Heart left ventricle (tissue), 16 donors: ENCODE data around the gene CALR3. TPM values are rescaled to one million over a fixed set of nuclear protein-coding genes. Genes with fewer than 3 reads are reported as not detected.

Experiments
- ATAC-seq, 4 donors: fragments of 200-7000 bp; cut with Tn5 transposase; one replicate each; pipeline ENCODE4 v1.9.1; 2020 to 2022; ENCODE audit warnings: moderate library complexity in 4 of 4, mild to moderate bottlenecking in 3 of 4, moderate number of reproducible peaks in 1 of 4
- DNase-seq, 5 donors: peaks; one replicate each; pipeline ENCODE4 v3.0.0-alpha.2; 2020
- H3K27ac ChIP-seq, 12 donors: fragments of 200-600 bp; sonication (generic) in 4 of 12; one replicate each; pipeline versions ENCODE4 v1.5.0 to v1.8.0; 2016 to 2022; ENCODE audit warnings: mild to moderate bottlenecking in 2 of 12
- H3K27me3 ChIP-seq, 9 donors: fragments of 200-600 bp; sonication (generic) in 2 of 9; one replicate each; pipeline versions ENCODE4 v1.5.1 to v1.8.0; 2016 to 2022; ENCODE audit warnings: mild to moderate bottlenecking in 3 of 9
- H3K36me3 ChIP-seq, 9 donors: fragments of 200-600 bp; sonication (generic) in 2 of 9; one replicate each; pipeline versions ENCODE4 v1.5.0 to v1.8.0; 2018 to 2022; ENCODE audit warnings: mild to moderate bottlenecking in 2 of 9
- H3K4me1 ChIP-seq, 12 donors: fragments of 200-600 bp; sonication (generic) in 4 of 12; one replicate each; pipeline versions ENCODE4 v1.5.0 to v1.8.0; 2016 to 2022; ENCODE audit warnings: mild to moderate bottlenecking in 3 of 12
- H3K4me3 ChIP-seq, 12 donors: fragments of 200-600 bp; sonication (generic) in 4 of 12; one replicate each; pipeline versions ENCODE4 v1.5.0 to v1.8.0; 2017 to 2022; ENCODE audit warnings: mild to moderate bottlenecking in 9 of 12, moderate library complexity in 4 of 12
- H3K9me3 ChIP-seq, 12 donors: fragments of 200-600 bp; sonication (generic) in 4 of 12; one replicate each; pipeline versions ENCODE4 v1.5.0 to v1.8.0; 2016 to 2022; ENCODE audit warnings: mild to moderate bottlenecking in 1 of 12
- POLR2A ChIP-seq, 2 donors: fragments of 450-650 bp; IDR thresholded peaks; one replicate each; pipeline ENCODE4 v1.6.1; 2017; ENCODE audit warnings: antibody characterized with exemption in 2 of 2, mild to moderate bottlenecking in 2 of 2, moderate library complexity in 2 of 2
- WGBS, 4 donors: extraction: QIAGEN DNeasy Blood & Tissue Kit in 2 of 4; methylation state at CpG; one replicate each; pipeline versions ENCODE4 v1.1.5 to v1.1.7; 2013 to 2018; 5-methylcytosine and 5-hydroxymethylcytosine counted together
- intact Hi-C, 10 donors: fragments of 100-400 bp; cut with DNase I; formaldehyde crosslinking; loops; one replicate each; pipeline versions ENCODE4 v1.11.1 to v1.14.2; 2022
- polyA plus RNA-seq, 2 donors: library from polyadenylated mRNA; stranded (reverse); fragments of 200-250 nt; gene quantifications; one replicate each; pipeline ENCODE4 v1.2.3, GENCODE V29; 2013
- total RNA-seq, 9 donors: library from RNA; depleted of rRNA in 2 of 9; stranded (reverse); fragments of >200 nt in 2 of 9; fragmentation: NEBNext Ultra II Directional in 3 of 9; extraction: Animal tissue kit (Norgen Biotek cat#: 25700) in 3 of 9; gene quantifications; one replicate each; pipeline versions ENCODE4 v1.1.0 to v1.2.4, GENCODE V29; 2016 to 2023
- TF ChIP-seq, protein P1 (sequence below), 12 donors: fragments of 200-600 bp; sonication (generic) in 4 of 12; IDR thresholded peaks; one replicate each; pipeline versions ENCODE4 v1.5.0 to v1.8.0; 2018 to 2022; ENCODE audit warnings: antibody characterized with exemption in 12 of 12, mild to moderate bottlenecking in 5 of 12
- donor health status: ischemic (EF 13 %, LVEDD 7.1; RV severe dilation, severe dysfunction).
- donor health status: healthy with polysubstance abuse.
- donor health status: DM: no; HTN: yes; CAD: no.
- donor health status: DM: no; HTN: no; CAD: no.
- donor health status: ischemic (EF 25% LVEDD 6.9; RV normal size, moderate dysfunction).
- donor health status: ischemic (EF 25% LVEDD 5.7; RV mildly dilated, moderate dysfunction).
- donor health status: healthy.
- donor health status: DM: yes; HTN: yes; CAD: no.
- donor health status: ischemic (EF 35%, LVEDD 5.7; RV mildly dilated, moderate dysfunction).
- donor health status: nonischemic (EF 11% LVEDD 7.7; RV severe dilation, severe dysfunction).
- donor health status: DM: yes; HTN: yes; CAD: no.
- donor health status: PGD.
- donor health status: ischemic (EF 29% LVEDD 5.4; RV normal size, mild dysfunction).
- donor health status: nonischemic (EF 23%, LVEDD 6.1; RV moderate dilation, normal function).

CALR3 gene
- total and polyA plus RNA-seq, 11 donors = not detected

DNA sequence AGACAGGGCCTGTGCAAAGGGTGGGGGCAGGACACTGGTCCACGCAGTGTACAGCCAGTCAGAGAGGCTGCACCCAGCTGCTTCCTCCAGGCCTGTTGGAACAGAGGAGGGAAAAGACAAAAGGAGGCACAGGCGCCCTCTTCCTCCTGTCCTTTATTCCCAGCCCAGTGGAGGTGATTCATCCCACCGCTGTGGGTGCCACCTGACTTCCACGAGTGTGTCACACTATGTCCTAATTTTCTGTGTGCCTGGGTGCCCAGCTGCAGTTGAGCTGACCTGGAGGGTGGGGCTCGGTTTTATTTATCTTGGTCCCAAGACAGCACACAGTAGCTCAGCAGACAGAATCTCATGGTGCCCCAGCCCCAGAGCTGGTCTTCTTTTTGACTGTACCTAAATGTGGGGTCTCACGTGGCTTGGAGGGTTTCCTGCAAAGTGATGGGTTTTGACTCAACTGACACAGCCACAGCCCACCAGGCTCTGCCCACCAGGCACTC, 33.2 kb downstream of the CALR3 start:
- H3K4me3 ChIP-seq = no peak overlapping the region
- H3K27ac ChIP-seq = peak overlapping the region; percentile 69 to 95 (median 89)
- no peaks in the 10 kb centered on the region for H3K9me3 ChIP-seq
- TF ChIP-seq, protein P1, sequence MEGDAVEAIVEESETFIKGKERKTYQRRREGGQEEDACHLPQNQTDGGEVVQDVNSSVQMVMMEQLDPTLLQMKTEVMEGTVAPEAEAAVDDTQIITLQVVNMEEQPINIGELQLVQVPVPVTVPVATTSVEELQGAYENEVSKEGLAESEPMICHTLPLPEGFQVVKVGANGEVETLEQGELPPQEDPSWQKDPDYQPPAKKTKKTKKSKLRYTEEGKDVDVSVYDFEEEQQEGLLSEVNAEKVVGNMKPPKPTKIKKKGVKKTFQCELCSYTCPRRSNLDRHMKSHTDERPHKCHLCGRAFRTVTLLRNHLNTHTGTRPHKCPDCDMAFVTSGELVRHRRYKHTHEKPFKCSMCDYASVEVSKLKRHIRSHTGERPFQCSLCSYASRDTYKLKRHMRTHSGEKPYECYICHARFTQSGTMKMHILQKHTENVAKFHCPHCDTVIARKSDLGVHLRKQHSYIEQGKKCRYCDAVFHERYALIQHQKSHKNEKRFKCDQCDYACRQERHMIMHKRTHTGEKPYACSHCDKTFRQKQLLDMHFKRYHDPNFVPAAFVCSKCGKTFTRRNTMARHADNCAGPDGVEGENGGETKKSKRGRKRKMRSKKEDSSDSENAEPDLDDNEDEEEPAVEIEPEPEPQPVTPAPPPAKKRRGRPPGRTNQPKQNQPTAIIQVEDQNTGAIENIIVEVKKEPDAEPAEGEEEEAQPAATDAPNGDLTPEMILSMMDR (IDR thresholded peaks at IDR 0.05) = no peak
- peak in 1 of 2 donors; percentile 55 for TF ChIP-seq POLR2A (IDR thresholded peaks at IDR 0.05)
- intact Hi-C loops = no loop called here
- 63 to 70% (median 65%) methylated on average over 6 of the region's 6 CpGs for WGBS, 4 donors
- DNase-seq (peak in 1 of 5 donors; percentile 58), ATAC-seq (peak in 3 of 4 donors; percentile 10 to 27 (median 20))
- H3K27me3 ChIP-seq = no peaks in the 10 kb centered on the region
- peaks cover 8 to 93% (median 62%) of the 10 kb centered on the region in 12 donors for H3K4me1 ChIP-seq
- peaks cover 0 to 6% (median 0%) of the 10 kb centered on the region in 9 donors for H3K36me3 ChIP-seq

- peak in 1 of 2 donors; percentile 48 for TF ChIP-seq POLR2A (IDR thresholded peaks at IDR 0.05)
- TF ChIP-seq, protein P1 (IDR thresholded peaks at IDR 0.05) = no peak
- H3K4me1 ChIP-seq = peaks cover 20 to 93% (median 66%) of the 10 kb centered on the region in 12 donors
- peak overlapping the region; percentile 69 to 95 (median 89) for H3K27ac ChIP-seq
- intact Hi-C loops = no loop called here
- no peaks in the 10 kb centered on the region for H3K27me3 ChIP-seq
- peak; percentile 57 to 90 (median 78) for DNase-seq
- whole genome bisulfite sequencing, 4 donors = 34 to 56% (median 44%) methylated on average over 8 to 9 of the region's 9 CpGs
- H3K36me3 ChIP-seq = peaks cover 0 to 6% (median 0%) of the 10 kb centered on the region in 9 donors
- ATAC-seq = peak; percentile 72 to 89 (median 83)
- no peaks in the 10 kb centered on the region for H3K9me3 ChIP-seq
- no peak overlapping the region for H3K4me3 ChIP-seq
These were observed 34.3 kb downstream of the CALR3 start for GRCh38 chr19:16461630-16462051.

DNA sequence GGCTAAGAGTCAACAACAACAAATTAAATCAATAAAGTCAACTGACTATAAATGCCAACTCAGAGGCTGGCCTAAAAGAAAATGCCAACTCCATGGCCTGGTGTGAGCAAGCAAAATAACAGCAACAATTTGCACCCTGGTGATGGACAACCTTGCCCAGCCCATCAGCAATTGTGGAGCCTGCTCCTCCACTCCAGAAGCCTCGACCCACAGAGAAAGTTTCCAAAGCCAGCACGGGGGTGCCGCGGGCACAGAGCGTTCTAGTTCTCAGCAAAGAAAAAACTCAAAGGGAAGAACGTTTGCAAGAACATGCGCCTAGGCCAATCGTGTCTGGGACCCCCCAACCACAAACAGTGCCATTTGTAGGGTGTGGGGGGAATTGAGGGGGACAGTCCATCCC, 35.5 kb downstream of the CALR3 start:
- peaks cover 24 to 94% (median 71%) of the 10 kb centered on the region in 12 donors for H3K4me1 ChIP-seq
- no peak overlapping the region for H3K4me3 ChIP-seq
- ATAC-seq (no peak), DNase-seq (no peak)
- no peaks in the 10 kb centered on the region for H3K27me3 ChIP-seq
- no peak for TF ChIP-seq POLR2A (IDR thresholded peaks at IDR 0.05)
- TF ChIP-seq, protein P1 (IDR thresholded peaks at IDR 0.05) = no peak
- H3K9me3 ChIP-seq = no peaks in the 10 kb centered on the region
- 77 to 87% (median 80%) methylated on average over 8 of the region's 8 CpGs for WGBS, 4 donors
- intact Hi-C loops = no loop called here
- peaks cover 0 to 6% (median 0%) of the 10 kb centered on the region in 9 donors for H3K36me3 ChIP-seq
- peak overlapping the region in 11 of 12 donors; percentile 31 to 95 (median 87) for H3K27ac ChIP-seq

GRCh38 chr19:16459680-16460079, 36.3 kb downstream of the CALR3 start:
- H3K4me3 ChIP-seq = no peak overlapping the region
- TF ChIP-seq, protein P1 (IDR thresholded peaks at IDR 0.05) = no peak
- TF ChIP-seq POLR2A (IDR thresholded peaks at IDR 0.05) = no peak
- ATAC-seq (no peak), DNase-seq (no peak)
- H3K4me1 ChIP-seq = peaks cover 24 to 94% (median 75%) of the 10 kb centered on the region in 12 donors
- H3K9me3 ChIP-seq = no peaks in the 10 kb centered on the region
- peak overlapping the region in 8 of 12 donors; percentile 76 to 95 (median 90) for H3K27ac ChIP-seq
- no peaks in the 10 kb centered on the region for H3K27me3 ChIP-seq
- 84 to 90% (median 89%) methylated on average over 3 of the region's 3 CpGs for WGBS, 4 donors
- intact Hi-C loops = no loop called here
- peaks cover 0 to under 1% (median 0%) of the 10 kb centered on the region in 9 donors for H3K36me3 ChIP-seq
